Caco-2 (cell line): ENCODE measurements around the gene TMEM238L. TPM values are rescaled to one million over a fixed set of nuclear protein-coding genes. Genes with fewer than 3 reads are reported as not detected.

ENCODE experiments used
- BruUV-seq: library from RNA; stranded (reverse); fragments of 400-500 nt; replicated peaks from 2 replicates; lab custom pipeline; 2021; lab: Mats Ljungman, UMichigan
- CTCF ChIA-PET: fragments of 300-600 bp; sonication (Branson Sonifier 250); formaldehyde crosslinking; loops from one replicate; lab custom pipeline; 2022; ENCODE audit warnings: antibody characterized with exemption; lab: Charles Lee
- POLR2A ChIA-PET: fragments of 300-600 bp; sonication (Branson Sonifier 250); formaldehyde crosslinking; loops from one replicate; lab custom pipeline; 2022; ENCODE audit warnings: antibody characterized with exemption; lab: Charles Lee
- DNase-seq, 2 experiments: peaks; one replicate each; pipeline versions ENCODE4 v3.0.0 to v3.0.0-alpha.2; 2020 to 2022
- H3K27me3 ChIP-seq: replicated peaks from 2 replicates; pipeline ENCODE4 v1.6.0; 2011; ENCODE audit warnings: low read length; ENCODE audit not compliant: control insufficient read depth, insufficient read depth
- H3K36me3 ChIP-seq: 2 replicates; pipeline ENCODE4 v1.5.1; 2011; ENCODE audit warnings: low read length; ENCODE audit not compliant: control insufficient read depth, insufficient read depth
- H3K4me1 ChIP-seq: fragments of 250-450 bp; sonication (Bioruptor Pico); 2 replicates; pipeline ENCODE4 v1.5.1; 2020; ENCODE audit warnings: mild to moderate bottlenecking
- H3K4me3 ChIP-seq: 2 replicates; pipeline ENCODE4 v1.5.1; 2011; ENCODE audit warnings: low read depth, mild to moderate bottlenecking, control low read depth, low read length
- H3K9me3 ChIP-seq: fragments of 250-450 bp; sonication (Bioruptor Pico); 2 replicates; pipeline ENCODE4 v1.5.1; 2020; ENCODE audit warnings: mild to moderate bottlenecking, moderate library complexity
- H3K27ac Mint-ChIP-seq: one replicate; pipeline ENCODE4 v1.8.0; 2022; ENCODE audit warnings: mixed read lengths; ENCODE audit not compliant: unreplicated experiment
- H3K27me3 Mint-ChIP-seq: one replicate; pipeline ENCODE4 v1.8.0; 2022; ENCODE audit warnings: mixed read lengths; ENCODE audit not compliant: insufficient read depth, unreplicated experiment
- H3K36me3 Mint-ChIP-seq: one replicate; pipeline ENCODE4 v1.8.0; 2022; ENCODE audit warnings: mild to moderate bottlenecking, mixed read lengths; ENCODE audit not compliant: insufficient read depth, unreplicated experiment
- H3K4me1 Mint-ChIP-seq: one replicate; pipeline ENCODE4 v1.8.0; 2022; ENCODE audit warnings: low read depth, mixed read lengths; ENCODE audit not compliant: unreplicated experiment
- H3K4me3 Mint-ChIP-seq: one replicate; pipeline ENCODE4 v1.8.0; 2022; ENCODE audit warnings: mild to moderate bottlenecking, moderate library complexity, mixed read lengths; ENCODE audit not compliant: unreplicated experiment
- H3K9me3 Mint-ChIP-seq: one replicate; pipeline ENCODE4 v1.8.0; 2022; ENCODE audit warnings: mixed read lengths; ENCODE audit not compliant: unreplicated experiment
- CTCF ChIP-seq, 2 experiments: fragments of 200-600 bp in 1 of 2; IDR thresholded peaks; 1 replicate in 1 of 2; 2 replicates in 1 of 2; pipeline versions ENCODE4 v1.5.1 to v1.8.0; 2011 to 2022; ENCODE audit warnings: antibody characterized with exemption in 1 of 2, control low read depth in 1 of 2, inconsistent platforms in 1 of 2, low read depth in 1 of 2, low read length in 1 of 2, mild to moderate bottlenecking in 1 of 2, moderate library complexity in 1 of 2; ENCODE audit not compliant: insufficient read depth in 1 of 2, severe bottlenecking in 1 of 2, unreplicated experiment in 1 of 2
- intact Hi-C: fragments of 100-400 bp; cut with micrococcal nuclease; formaldehyde crosslinking; loops from one replicate; pipeline ENCODE4 v1.10.0; 2022; ENCODE audit not compliant: unreplicated experiment
- total RNA-seq: library from RNA; stranded (reverse); gene quantifications from 2 replicates; pipeline ENCODE4 v1.2.3, GENCODE V29; 2022

Gene TMEM238L
- total RNA-seq, 1 experiment from 2014 or later: not detected

GRCh38 chr17:10762037-10762436 lies 41.9 kb downstream of the TMEM238L start:
- no peak overlapping the region for H3K4me3 ChIP-seq
- no peak for DNase-seq
- H3K9me3 ChIP-seq: no peaks in the 10 kb centered on the region
- H3K9me3 Mint-ChIP-seq: no peaks in the 10 kb centered on the region
- no peak overlapping the region for H3K27ac Mint-ChIP-seq
- H3K36me3 ChIP-seq: no peaks in the 10 kb centered on the region
- no peak overlapping the region for H3K4me3 Mint-ChIP-seq
- H3K4me1 Mint-ChIP-seq: no peaks in the 10 kb centered on the region
- ChIA-PET POLR2A (no interaction called here), CTCF (no interaction called here)
- TF ChIP-seq CTCF (IDR thresholded peaks at IDR 0.05; ENCODE audit: insufficient read depth in 1 of 2, low read depth in 1 of 2, low read length in 1 of 2, severe bottlenecking in 1 of 2, unreplicated experiment in 1 of 2): no peak
- H3K36me3 Mint-ChIP-seq: no peaks in the 10 kb centered on the region
- H3K27me3 Mint-ChIP-seq: no peaks in the 10 kb centered on the region
- H3K27me3 ChIP-seq: no peaks in the 10 kb centered on the region
- H3K4me1 ChIP-seq: no peaks in the 10 kb centered on the region
- intact Hi-C loops: no loop called here
- BruUV-seq: no TSS peak

GRCh38 chr17:10761281-10761680 lies 42.6 kb downstream of the TMEM238L start:
- DNase-seq: no peak
- CTCF ChIA-PET: no interaction called here

GRCh38 chr17:10758062-10758461 lies 45.8 kb downstream of the TMEM238L start:
- Histone ChIP-seq H3K27me3 (no peaks in the 10 kb centered on the region), H3K4me1 (0 out of 2 replicates have a peak, but pooled peaks cover 6% of the 10 kb centered on the region), H3K36me3 (no peaks in the 10 kb centered on the region), H3K9me3 (no peaks in the 10 kb centered on the region), H3K4me3 (no peak overlapping the region)
- no peak overlapping the region for H3K4me3 Mint-ChIP-seq
- TF ChIP-seq CTCF (IDR thresholded peaks at IDR 0.05; ENCODE audit: insufficient read depth in 1 of 2, low read depth in 1 of 2, low read length in 1 of 2, severe bottlenecking in 1 of 2, unreplicated experiment in 1 of 2): no peak
- no TSS peak for BruUV-seq
- no peak for DNase-seq
- ChIA-PET POLR2A (no interaction called here), CTCF (no interaction called here)
- no peaks in the 10 kb centered on the region for H3K9me3 Mint-ChIP-seq
- no peaks in the 10 kb centered on the region for H3K27me3 Mint-ChIP-seq
- H3K36me3 Mint-ChIP-seq: peaks cover 5% of the 10 kb centered on the region
- H3K4me1 Mint-ChIP-seq: peaks cover 8% of the 10 kb centered on the region
- H3K27ac Mint-ChIP-seq: no peak overlapping the region
- intact Hi-C loops: loop anchor here (5.0 kb wide), 2 partner anchors 39 to 84 kb away; no protein-coding TSS in a partner anchor

More at GRCh38 chr17:10761281-10761680, 42.6 kb downstream of the TMEM238L start:
- Histone ChIP-seq H3K4me1 (0 out of 2 replicates have a peak, but pooled peaks cover 6% of the 10 kb centered on the region), H3K4me3 (no peak overlapping the region), H3K36me3 (no peaks in the 10 kb centered on the region), H3K9me3 (no peaks in the 10 kb centered on the region), H3K27me3 (no peaks in the 10 kb centered on the region)
- Mint-ChIP-seq H3K4me1 (no peaks in the 10 kb centered on the region), H3K27ac (no peak overlapping the region), H3K27me3 (no peaks in the 10 kb centered on the region), H3K4me3 (no peak overlapping the region), H3K36me3 (no peaks in the 10 kb centered on the region), H3K9me3 (no peaks in the 10 kb centered on the region)
- no peak for TF ChIP-seq CTCF (IDR thresholded peaks at IDR 0.05; ENCODE audit: insufficient read depth in 1 of 2, low read depth in 1 of 2, low read length in 1 of 2, severe bottlenecking in 1 of 2, unreplicated experiment in 1 of 2)
- intact Hi-C loops: no loop called here
- BruUV-seq: no TSS peak
- POLR2A ChIA-PET: no interaction called here
